ENCODE data around the gene GREB1. TPM values are rescaled to one million over a fixed set of nuclear protein-coding genes. Genes with fewer than 3 reads are reported as not detected.

Gene GREB1
- total RNA-seq, 1 experiment from 2014 or later = 1.8 TPM

DNA sequence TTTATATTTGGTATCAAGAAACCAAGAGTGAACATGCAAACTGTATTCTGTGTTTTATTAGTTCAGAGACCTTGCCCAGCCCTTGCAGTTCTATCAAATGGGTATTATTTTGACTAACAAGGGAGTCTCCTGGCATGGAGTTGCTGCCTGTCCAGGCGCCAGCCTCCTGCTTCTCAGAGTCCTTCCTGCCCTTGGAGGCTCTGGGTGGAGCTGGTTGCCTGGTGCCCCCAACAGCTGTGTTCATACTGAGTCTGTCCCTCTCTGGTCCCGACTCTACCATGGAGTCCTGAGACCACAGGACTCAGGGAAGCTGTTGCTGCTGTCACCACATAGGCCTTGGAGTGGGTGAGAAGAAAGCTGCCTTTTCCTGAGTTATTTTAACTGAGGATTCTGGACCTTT, 26.3 kb upstream of the GREB1 start:
- no peak for DNase-seq (ENCODE audit: extremely low read depth, low read depth)

DNA sequence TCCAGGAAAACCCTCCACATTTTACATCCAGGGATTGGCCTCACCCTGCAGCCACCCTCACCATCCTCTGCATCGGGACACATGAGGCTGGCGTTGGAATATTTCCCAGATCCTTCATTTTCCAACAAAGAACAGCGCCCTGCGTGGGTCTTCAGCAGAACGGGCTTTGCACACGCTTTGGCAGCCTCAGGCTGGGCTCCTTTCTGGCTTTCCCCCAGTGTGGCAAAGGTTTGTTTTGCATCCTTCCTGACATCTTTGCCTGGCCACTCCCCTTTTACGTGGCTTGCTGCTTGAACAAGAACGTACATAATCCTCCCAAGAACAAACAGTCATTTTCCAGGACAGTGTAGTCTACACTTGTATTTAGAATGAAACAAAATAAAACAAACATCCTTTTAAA, 25.6 kb upstream of the GREB1 start:
- no peak for DNase-seq (ENCODE audit: extremely low read depth, low read depth)

DNA sequence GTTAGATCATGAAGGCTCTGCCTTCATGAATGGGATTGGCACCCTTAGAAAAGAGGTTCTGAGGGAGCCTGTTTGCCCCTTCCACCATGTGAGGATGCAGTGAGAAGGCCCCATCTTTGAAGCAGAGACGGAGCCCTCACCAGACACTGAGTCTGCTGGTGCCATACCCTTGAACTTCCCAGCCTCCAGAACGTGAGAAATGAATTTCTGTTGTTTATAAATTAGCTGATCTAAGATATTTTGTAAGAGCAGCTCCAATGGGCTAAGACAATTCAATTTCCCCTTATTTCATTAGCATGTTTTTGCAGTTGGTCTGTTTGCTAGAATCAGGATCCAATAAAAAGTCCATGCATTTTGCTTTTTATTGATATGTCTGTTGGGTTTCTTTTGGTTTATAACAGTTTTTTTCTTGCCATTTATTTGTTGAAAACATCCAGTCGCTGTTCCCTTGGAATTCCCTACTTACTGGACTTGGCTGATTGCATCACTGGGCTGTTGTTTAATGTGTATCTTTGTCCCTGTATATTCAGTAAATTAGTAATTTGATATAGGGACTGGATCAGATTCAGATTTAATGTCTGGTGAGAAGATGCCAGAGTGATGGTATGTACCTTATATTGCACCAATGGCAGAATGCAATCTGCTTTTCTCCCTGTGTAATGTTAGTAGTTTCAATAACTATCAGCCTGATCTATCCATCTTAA, 24.0 kb upstream of the GREB1 start:
- no peak for DNase-seq (ENCODE audit: extremely low read depth, low read depth)

- DNase-seq (ENCODE audit: extremely low read depth, low read depth) = no peak
Observed at GRCh38 chr2:11512431-11512830, 21.4 kb upstream of the GREB1 start.

DNA sequence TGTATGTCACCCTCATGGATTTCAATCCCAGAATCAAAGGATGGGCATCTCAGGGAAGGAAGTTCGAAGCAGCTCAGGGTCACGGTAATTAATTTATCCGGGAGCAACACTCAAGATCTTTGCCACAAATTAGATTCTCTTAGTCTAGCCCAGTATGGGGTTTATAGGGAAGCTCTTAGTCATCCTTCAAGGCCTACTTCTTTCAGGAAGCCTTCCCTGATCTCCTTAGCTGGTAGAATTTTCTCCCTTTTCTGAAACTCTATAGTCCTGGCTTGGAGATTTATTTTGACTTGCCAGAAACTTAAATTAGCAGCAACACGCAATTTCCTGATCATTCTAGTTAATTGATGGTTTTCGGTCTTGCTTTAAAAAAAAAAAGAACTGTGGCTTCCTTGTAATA, 20.5 kb upstream of the GREB1 start:
- no peak for DNase-seq (ENCODE audit: extremely low read depth, low read depth)

- DNase-seq (ENCODE audit: extremely low read depth, low read depth) = no peak
Observed at GRCh38 chr2:11514081-11514730, 19.6 kb upstream of the GREB1 start.

DNA sequence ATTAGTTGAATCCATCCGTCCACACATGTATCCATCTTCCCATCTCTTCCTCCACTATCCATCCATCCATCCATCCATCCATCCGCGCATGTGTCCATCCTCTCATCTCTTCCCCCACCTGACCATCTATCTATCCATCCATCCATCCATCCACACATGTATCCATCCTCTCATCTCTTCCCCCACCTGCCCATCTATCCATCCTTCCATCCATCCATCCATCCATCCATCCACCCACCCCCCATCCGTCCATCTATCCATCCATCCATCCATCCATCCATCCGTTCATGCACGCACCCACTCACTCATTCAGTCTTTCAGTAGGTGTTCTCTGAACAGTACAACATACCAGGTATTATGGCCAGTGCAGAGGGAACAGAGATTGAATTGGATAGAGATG, 18.9 kb upstream of the GREB1 start:
- no peak for DNase-seq (ENCODE audit: extremely low read depth, low read depth)

DNA sequence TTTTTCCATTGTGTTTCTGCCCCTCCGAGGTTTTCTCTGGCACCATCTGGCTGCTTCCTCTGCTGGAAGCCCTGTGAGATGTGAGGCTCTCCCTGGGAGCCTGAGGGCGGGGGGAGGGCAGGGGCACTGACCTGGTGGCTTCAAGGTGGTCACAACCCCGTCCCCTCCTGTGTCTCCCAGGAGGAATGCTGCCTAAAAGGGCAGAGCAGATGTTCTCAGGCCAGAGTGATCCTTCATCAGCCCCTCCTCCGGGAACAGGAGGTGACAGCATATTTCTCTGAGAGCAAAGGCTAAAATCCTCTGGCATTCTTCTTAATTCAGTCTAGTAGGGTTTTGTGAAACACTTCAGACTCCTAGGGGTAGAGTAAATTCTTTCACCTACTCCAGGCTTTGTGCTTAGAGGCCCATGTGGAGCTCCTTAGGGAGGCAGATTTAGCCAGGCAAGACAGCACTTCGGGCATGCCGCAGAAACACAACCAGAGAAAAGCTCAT, 18.3 kb upstream of the GREB1 start:
- DNase-seq (ENCODE audit: extremely low read depth, low read depth) = no peak

DNA sequence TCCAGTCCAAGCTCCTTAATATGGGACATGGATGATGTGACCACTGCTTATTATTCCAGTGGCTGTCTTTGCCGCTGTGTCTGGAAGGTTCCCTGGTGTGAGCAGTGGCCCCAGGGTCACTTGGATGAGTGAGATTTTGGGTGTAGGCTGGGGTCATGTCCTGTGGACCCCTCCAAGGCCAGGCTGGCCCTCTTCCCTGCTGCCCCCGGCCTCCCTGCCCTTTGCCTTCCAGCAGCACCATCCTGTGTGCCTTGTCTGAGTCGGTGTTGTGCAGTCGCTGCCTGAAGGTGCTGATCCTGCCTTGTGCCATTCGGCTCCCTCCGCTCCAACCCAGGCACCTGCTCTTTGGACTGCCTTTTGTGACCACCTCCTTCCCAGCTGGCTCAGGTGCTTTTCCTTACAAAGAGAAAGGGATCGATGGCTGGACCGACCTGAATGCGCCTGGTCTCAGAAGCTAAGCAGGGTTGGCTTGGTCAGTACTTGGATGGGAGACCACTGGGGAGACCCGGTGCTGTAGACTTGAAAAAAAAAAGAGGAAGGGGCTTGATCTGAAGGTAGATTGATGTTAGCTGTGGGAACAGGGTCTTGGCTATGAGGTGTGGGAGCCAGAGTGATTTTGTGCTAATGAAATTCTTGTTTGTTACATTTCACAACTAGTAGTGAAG, 16.7 kb upstream of the GREB1 start:
- DNase-seq (ENCODE audit: extremely low read depth, low read depth) = no peak

DNA sequence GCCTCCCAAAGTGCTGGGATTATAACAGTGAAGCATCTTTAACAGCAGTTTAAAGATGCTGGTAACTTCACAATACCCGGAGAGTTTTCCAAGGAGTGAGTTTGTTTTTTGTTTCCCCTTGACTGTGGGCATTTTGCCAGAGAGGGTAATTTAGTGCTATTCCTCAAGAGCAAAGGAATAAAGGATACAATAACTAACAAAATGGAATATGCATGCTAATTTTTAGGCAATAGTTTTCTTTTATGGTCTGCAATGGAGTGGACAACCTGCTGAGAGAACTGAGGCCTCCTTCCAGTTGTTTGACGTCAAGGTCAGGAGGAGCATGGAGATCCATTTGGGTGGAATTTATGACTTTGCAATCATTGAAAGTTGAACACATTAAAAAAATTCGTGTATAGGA, 15.9 kb upstream of the GREB1 start:
- no peak for DNase-seq (ENCODE audit: extremely low read depth, low read depth)

DNA sequence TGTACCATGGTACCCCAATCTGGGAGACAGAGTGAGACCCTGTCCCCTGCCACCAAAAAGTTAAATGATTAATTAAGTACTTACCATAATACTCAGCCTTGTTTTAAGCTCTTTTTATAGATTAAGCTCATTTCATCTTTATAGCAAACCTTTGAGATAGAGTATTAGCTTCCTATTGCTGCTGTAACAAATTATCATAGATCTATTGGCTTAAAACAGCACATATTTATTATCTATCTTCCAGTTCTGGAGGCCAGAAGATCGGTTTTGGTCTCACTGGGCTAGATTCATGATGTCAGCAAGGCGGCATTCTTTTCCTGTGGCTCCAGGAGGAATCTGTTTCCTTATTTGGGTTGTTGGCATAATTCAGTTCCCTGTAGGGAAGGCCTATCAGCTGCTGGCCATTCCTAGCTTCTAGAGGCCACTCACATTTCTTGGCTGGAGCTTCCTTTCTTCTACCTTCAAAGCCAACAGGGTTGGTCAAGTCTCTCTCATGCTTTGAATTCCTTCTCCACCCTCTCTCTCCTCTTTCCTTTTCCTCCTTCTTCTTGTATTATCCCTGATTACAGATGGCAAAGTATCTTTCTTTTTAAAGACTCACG, 13.7 kb upstream of the GREB1 start:
- no peak for DNase-seq (ENCODE audit: extremely low read depth, low read depth)

- DNase-seq (ENCODE audit: extremely low read depth, low read depth) = no peak
Observed at GRCh38 chr2:11521775-11522174, 12.1 kb upstream of the GREB1 start.

DNA sequence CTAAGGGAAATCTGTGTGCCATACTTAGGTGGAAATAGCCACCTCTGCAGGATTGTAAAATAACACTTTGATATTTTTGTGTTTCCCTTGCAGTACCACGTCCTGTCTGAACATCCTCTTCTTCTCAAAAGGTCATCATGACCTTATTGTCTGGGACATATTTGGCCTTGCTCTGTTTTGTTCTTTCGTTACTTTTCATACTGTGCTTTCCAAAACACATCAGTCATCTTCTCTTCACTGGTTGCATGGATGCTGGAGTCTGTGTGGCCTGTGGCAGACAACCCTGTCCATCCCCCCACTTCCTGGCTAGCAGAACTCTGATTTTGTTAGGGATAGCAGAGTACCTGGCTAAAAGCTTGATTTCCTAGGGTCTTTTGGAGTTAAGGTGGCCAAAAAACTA, 9.4 kb upstream of the GREB1 start:
- no peak for DNase-seq (ENCODE audit: extremely low read depth, low read depth)

GRCh38 chr2:11525762-11526161, 8.1 kb upstream of the GREB1 start:
- DNase-seq (ENCODE audit: extremely low read depth, low read depth) = no peak

DNA sequence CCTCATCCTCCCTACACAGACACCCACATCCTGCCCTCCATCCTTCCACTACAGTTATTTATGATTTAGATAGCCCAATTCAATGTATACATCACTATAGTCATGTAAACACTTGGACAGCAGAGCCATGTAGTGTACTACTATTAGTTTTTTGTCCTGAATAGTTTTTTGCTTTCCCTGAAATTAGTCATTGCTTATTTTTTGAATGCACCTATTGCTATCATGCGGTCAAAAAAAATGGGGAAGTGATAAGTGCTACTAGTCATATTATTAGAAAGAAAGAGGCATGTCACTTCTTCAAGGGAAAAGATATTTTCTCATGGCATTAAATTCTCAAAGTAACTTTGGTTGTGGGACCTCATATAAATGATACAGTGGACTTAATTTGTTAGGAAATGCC, 6.8 kb upstream of the GREB1 start:
- DNase-seq (ENCODE audit: extremely low read depth, low read depth) = no peak

DNA sequence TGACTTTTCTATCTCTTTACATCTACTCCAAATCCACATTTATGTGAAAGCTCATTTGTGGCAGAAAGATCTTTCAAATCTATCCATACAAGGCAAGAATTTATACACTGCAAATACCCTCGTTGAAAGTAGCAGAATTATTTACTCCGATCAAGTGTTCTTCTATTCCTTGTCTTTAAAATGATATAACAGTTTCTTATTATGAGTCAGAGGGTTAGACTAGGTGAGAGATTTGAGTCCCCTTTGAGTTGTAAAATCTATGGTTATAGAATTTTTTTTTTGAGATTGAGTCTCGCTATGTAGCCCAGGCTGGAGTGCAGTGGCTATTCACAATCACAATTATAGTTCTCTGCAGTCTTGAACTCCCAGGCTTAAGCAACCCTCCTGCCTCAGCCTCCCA, 5.6 kb upstream of the GREB1 start:
- no peak for DNase-seq (ENCODE audit: extremely low read depth, low read depth)

- no peak for DNase-seq (ENCODE audit: extremely low read depth, low read depth)
Observed at GRCh38 chr2:11530864-11531465, 2.9 kb upstream of the GREB1 start.

DNA sequence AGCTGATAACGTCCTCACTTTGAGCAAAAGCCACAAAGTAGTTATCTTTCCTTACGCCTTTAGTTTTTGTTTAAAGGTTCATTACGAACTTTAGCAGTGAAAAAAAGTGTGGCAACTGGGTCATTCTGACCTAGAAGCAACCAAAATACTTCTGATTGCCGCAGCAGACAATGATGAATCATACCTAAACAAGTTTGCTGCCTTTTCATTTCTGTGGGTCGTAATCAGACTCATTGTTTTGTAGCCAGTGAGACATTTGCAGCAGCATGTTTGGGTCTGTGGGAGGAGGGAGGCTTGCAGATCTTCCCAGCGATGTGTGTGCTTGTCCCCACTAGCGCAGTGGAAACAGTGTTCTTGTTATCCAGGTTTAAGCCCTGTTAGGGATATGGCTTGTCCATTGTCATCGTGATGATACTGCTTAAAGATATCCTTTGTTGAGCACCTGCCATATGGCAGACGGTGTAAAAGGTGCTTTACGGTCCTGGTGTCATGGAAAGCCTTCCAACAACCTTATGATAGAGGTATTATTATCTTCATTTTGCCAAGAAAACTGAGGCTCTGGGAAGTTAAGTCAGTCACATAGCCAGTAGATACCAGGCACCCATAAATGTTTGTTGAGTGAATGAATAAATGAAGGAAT, 1.3 kb upstream of the GREB1 start:
- DNase-seq (ENCODE audit: extremely low read depth, low read depth) = no peak

GRCh38 chr2:11534071-11534745, 363 bp downstream of the GREB1 start:
- no peak for DNase-seq (ENCODE audit: extremely low read depth, low read depth)

Measured in NCI-H460 (cell line).